Endodermal cell (in vitro differentiated cells): Measurements from ENCODE around the gene TARM1. TPM values are rescaled to one million over a fixed set of nuclear protein-coding genes. Genes with fewer than 3 reads are reported as not detected.
A peak's percentile ranks its signal among the peaks of the same experiment; 100 is the strongest.
"Not testable (repeated sequence)": the region's sequence is repeated elsewhere in the genome, so short reads cannot be mapped to it uniquely, and the experiment has no call there.

Source experiments
- DNase-seq: peaks from one replicate; pipeline ENCODE4 v3.0.0-alpha.2; 2017
- H3K27ac ChIP-seq: 2 replicates; pipeline ENCODE4 v1.5.1; 2013; ENCODE audit warnings: mild to moderate bottlenecking, low read depth, low read length, moderate library complexity
- H3K27me3 ChIP-seq: 2 replicates; pipeline ENCODE4 v1.6.1; 2013; ENCODE audit warnings: mild to moderate bottlenecking, low read length, moderate library complexity; ENCODE audit not compliant: insufficient read depth, control insufficient read depth, poor library complexity, severe bottlenecking
- H3K36me3 ChIP-seq: 2 replicates; pipeline ENCODE4 v1.7.0; 2013; ENCODE audit warnings: mild to moderate bottlenecking, low read length, moderate library complexity; ENCODE audit not compliant: control insufficient read depth, insufficient read depth
- H3K4me1 ChIP-seq: one replicate; pipeline ENCODE4 v1.7.0; 2013; ENCODE audit warnings: low read length; ENCODE audit not compliant: control insufficient read depth, insufficient read depth
- H3K4me3 ChIP-seq: 2 replicates; pipeline ENCODE4 v1.5.1; 2013; ENCODE audit warnings: mild to moderate bottlenecking, low read length, moderate library complexity
- H3K9ac ChIP-seq: 2 replicates; pipeline ENCODE4 v1.6.1; 2013; ENCODE audit warnings: mild to moderate bottlenecking, low read length, moderate library complexity; ENCODE audit not compliant: poor library complexity, severe bottlenecking; ENCODE audit errors: extremely low read depth
- H3K9me3 ChIP-seq: 2 replicates; pipeline ENCODE4 v1.6.1; 2013; ENCODE audit warnings: mild to moderate bottlenecking, low read length, moderate library complexity; ENCODE audit not compliant: control insufficient read depth
- H3K27ac Mint-ChIP-seq: 2 replicates; pipeline ENCODE4 v1.8.0; 2020; ENCODE audit warnings: mixed read lengths
- H3K27me3 Mint-ChIP-seq: 2 replicates; pipeline ENCODE4 v1.8.0; 2021; ENCODE audit warnings: mild to moderate bottlenecking, mixed read lengths; ENCODE audit not compliant: insufficient read depth
- H3K36me3 Mint-ChIP-seq: 2 replicates; pipeline ENCODE4 v1.8.0; 2020; ENCODE audit warnings: low read depth, mixed read lengths
- H3K4me1 Mint-ChIP-seq: 2 replicates; pipeline ENCODE4 v1.8.0; 2020; ENCODE audit warnings: mixed read lengths
- H3K4me3 Mint-ChIP-seq: 2 replicates; pipeline ENCODE4 v1.8.0; 2020; ENCODE audit warnings: mild to moderate bottlenecking, moderate library complexity, mixed read lengths
- H3K9me3 Mint-ChIP-seq: 2 replicates; pipeline ENCODE4 v1.8.0; 2020; ENCODE audit warnings: mild to moderate bottlenecking, mixed read lengths
- CTCF ChIP-seq: fragments of 200-600 bp; sonication (generic); conservative IDR thresholded peaks from 2 replicates; pipeline ENCODE4 v1.5.0; 2021; ENCODE audit warnings: antibody characterized with exemption, mild to moderate bottlenecking
- WGBS, 2 experiments: methylation state at CpG; one replicate each; pipeline versions ENCODE4 v1.1.5 to v1.1.7; 2013; ENCODE audit warnings: missing lambda C conversion rate in 2 of 2, mixed read lengths in 1 of 2; ENCODE audit not compliant: insufficient coverage in 1 of 2, insufficient read length in 1 of 2; 5-methylcytosine and 5-hydroxymethylcytosine counted together
- total RNA-seq, 2 donors: library from RNA; stranded (reverse); fragmentation: NEBNext Ultra II Directional in 1 of 2; extraction: Animal tissue kit (Norgen Biotek cat#: 25700) in 1 of 2; gene quantifications; 2 replicates in 1 of 2; 3 replicates in 1 of 2; pipeline ENCODE4 v1.2.1, GENCODE V29; 2021

TARM1 gene
- total RNA-seq, 2 donors from 2014 or later, result not detected

DNA sequence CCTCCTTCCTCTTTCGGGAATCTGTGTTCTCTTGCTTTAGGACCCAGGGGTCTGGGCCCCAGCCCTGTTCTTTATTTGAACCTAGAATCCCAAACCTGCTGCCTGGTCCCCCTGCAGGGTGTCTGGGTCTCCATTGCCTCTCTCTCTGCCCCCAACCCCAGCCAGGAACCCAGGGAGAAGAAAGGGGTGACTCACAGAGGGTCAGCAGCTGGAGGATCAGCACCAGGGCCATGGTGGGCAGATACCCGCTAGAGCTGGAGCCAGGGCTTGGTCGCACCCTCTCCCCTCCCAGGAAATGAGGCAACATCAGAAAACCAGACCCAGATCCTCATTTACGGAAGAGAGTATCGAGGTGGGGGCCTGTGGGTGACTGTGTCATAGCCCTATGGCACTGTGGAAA lies 19.4 kb upstream of the TARM1 start, which contains the start of gene OSCAR:
Gene OSCAR, minus strand, starts transcription at position 243 of the 400 bp plus-strand sequence. Its CDS starts 11 bp downstream, at position 232.
- peaks cover 6% of the 10 kb centered on the region for H3K36me3 Mint-ChIP-seq
- DNase-seq, result peak; percentile 52

DNA sequence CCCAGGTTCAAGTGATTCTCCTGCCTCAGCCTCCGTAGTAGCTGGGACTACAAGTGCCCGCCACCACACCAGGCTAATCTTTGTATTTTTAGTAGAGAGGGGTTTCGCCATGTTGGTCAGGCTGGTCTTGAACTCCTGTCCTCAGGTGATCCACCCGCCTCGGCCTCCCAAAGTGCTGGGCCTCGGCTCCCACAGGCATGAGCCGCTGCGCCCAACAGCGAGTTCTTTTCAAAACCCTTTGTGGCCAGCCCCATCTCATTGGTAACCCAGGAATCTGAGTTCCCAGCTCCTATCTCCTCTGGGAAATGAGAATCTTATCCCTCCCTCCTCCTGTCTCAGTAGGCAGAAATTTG lies 18.7 kb upstream of the TARM1 start:
- not testable (repeated sequence) for H3K27ac Mint-ChIP-seq, H3K4me3 Mint-ChIP-seq, H3K9ac ChIP-seq, H3K36me3 Mint-ChIP-seq, H3K9me3 ChIP-seq, H3K4me3 ChIP-seq, H3K36me3 ChIP-seq, H3K4me1 ChIP-seq, H3K27ac ChIP-seq, H3K4me1 Mint-ChIP-seq, H3K9me3 Mint-ChIP-seq
- H3K27me3 Mint-ChIP-seq, result peaks cover 20% of the 10 kb centered on the region
- peaks cover 23% of the 10 kb centered on the region for H3K27me3 ChIP-seq
- DNase-seq, result peak; percentile 35
- WGBS, 2 experiments, result 79 to 81% methylated on average over 8 to 9 of the region's 9 CpGs

More for the DNA sequence above, 19.4 kb upstream of the TARM1 start, which contains the start of gene OSCAR:
- peaks cover 16% of the 10 kb centered on the region for H3K27me3 ChIP-seq
- no peak within 1 kb of the TSS for H3K27ac ChIP-seq
- Mint-ChIP-seq H3K27ac (no peak within 1 kb of the TSS), H3K9me3 (no peaks in the 10 kb centered on the region), H3K4me3 (no peak within 1 kb of the TSS), H3K4me1 (peaks cover 3% of the 10 kb centered on the region), H3K27me3 (peaks cover 14% of the 10 kb centered on the region)
- TF ChIP-seq CTCF, result no peak
- no peak within 1 kb of the TSS for H3K9ac ChIP-seq
- 93 to 100% methylated on average over 3 to 5 of the region's 5 CpGs for WGBS, 2 experiments
- H3K4me3 ChIP-seq, result no peak within 1 kb of the TSS
- peaks cover 4% of the 10 kb centered on the region for H3K36me3 ChIP-seq
- no peaks in the 10 kb centered on the region for H3K9me3 ChIP-seq
- H3K4me1 ChIP-seq, result no peaks in the 10 kb centered on the region

DNA sequence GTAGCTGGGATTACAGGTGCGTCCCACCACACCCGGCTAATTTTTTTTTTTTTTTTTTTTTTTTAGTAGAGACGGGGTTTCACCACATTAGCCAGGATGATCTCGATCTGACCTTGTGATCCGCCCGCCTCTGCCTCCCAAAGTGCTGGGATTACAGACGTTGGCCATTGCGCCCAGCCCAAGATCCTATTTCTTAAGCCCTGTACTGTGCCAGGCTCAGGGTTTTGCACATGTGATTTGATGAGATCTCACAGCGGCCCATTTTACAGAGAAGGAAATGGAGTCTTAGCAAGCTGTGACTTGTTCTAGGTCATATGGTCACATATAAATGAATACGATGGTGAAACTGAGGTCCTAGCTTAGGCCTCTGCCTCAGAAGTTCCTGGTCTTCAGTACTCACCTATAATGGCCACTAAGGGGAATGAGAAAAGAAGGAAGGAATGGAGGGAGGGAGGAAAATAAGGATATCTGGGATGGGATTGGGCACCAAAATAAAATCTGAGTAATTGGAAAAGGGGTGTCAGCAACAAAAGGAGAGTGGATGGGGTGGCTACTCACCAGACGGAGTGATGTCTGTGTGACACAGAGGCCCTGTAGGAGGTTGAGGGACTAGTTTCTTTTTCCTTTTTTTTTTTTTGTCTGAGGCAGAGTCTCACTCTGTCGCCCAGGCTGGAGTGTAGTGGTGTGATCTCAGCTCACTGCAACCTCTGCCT lies 18.2 kb upstream of the TARM1 start:
- Mint-ChIP-seq H3K27me3 (peaks cover 26% of the 10 kb centered on the region), H3K4me1 (peaks cover 3% of the 10 kb centered on the region), H3K36me3 (no peaks in the 10 kb centered on the region), H3K9me3 (peaks cover 6% of the 10 kb centered on the region), H3K27ac (no peak overlapping the region), H3K4me3 (no peak overlapping the region)
- Histone ChIP-seq H3K4me3 (no peak overlapping the region), H3K36me3 (no peaks in the 10 kb centered on the region), H3K27ac (no peak overlapping the region), H3K9me3 (no peaks in the 10 kb centered on the region), H3K27me3 (peaks cover 28% of the 10 kb centered on the region), H3K9ac (no peak overlapping the region), H3K4me1 (no peaks in the 10 kb centered on the region)
- 94 to 95% methylated on average over 6 to 10 of the region's 12 CpGs for WGBS, 2 experiments
- no peak for DNase-seq
- TF ChIP-seq CTCF, result no peak
